HepG2 (cell line): ENCODE measurements around the gene EHD4. TPM values are rescaled to one million over a fixed set of nuclear protein-coding genes. Genes with fewer than 3 reads are reported as not detected.

Experiments
- ATAC-seq: fragments of 200-7000 bp; cut with Tn5 transposase; 3 replicates; pipeline ENCODE4 v1.9.1; 2020; ENCODE audit warnings: mild to moderate bottlenecking, moderate library complexity
- Bru-seq: library from RNA; stranded (reverse); fragments of 400-500 nt; gene quantifications from one replicate; lab custom pipeline; 2021; lab: Mats Ljungman, UMichigan
- BruChase-seq, 2 experiments: library from RNA; stranded (reverse); fragments of 400-500 nt; gene quantifications; one replicate each; lab custom pipeline; 2021; lab: Mats Ljungman, UMichigan
- BruUV-seq: library from RNA; stranded (reverse); fragments of 400-500 nt; replicated peaks from 2 replicates; lab custom pipeline; 2021; lab: Mats Ljungman, UMichigan
- CTCF ChIA-PET: fragments of 300-600 bp; formaldehyde crosslinking; extraction: SDS; loops from one replicate; lab custom pipeline; 2021; ENCODE audit warnings: low total read pairs, inconsistent platforms, low intra/inter-chr PET ratio; lab: Yijun Ruan, JAX
- POLR2A ChIA-PET: fragments of 350-600 bp; sonication (Branson Sonifier 250); formaldehyde crosslinking; loops from one replicate; lab custom pipeline; 2020; ENCODE audit warnings: antibody characterized with exemption, inconsistent platforms; lab: Yijun Ruan, JAX
- DNase-seq: peaks from one replicate; pipeline ENCODE4 v3.0.0-alpha.2; 2015; ENCODE audit warnings: low spot score
- FAIRE-seq: peaks from 3 replicates; lab custom pipeline; 2011; peaks lifted over from hg19 to GRCh38; lab: Jason Lieb, UNC
- H2AFZ ChIP-seq: one replicate; pipeline ENCODE4 v1.6.1; 2011; ENCODE audit warnings: low read length, inconsistent platforms
- H3K27ac ChIP-seq: fragments of 300-600 bp; 3 replicates; pipeline ENCODE4 v1.8.0; 2011; ENCODE audit warnings: mixed run types, mild to moderate bottlenecking, mixed read lengths, low read length, inconsistent platforms; ENCODE audit not compliant: insufficient read depth; ENCODE audit errors: extremely low read length
- H3K27me3 ChIP-seq, 2 experiments: fragments of 200-600 bp in 1 of 2; 2 replicates in 1 of 2; 3 replicates in 1 of 2; pipeline versions ENCODE4 v1.6.0 to v1.8.0; 2011; ENCODE audit warnings: low read length in 2 of 2, mild to moderate bottlenecking in 2 of 2, moderate library complexity in 2 of 2, inconsistent platforms in 1 of 2; ENCODE audit not compliant: insufficient read depth in 2 of 2, control insufficient read depth in 1 of 2
- H3K36me3 ChIP-seq, 2 experiments: fragments of 200-600 bp in 1 of 2; replicated peaks in 1 of 2; 2 replicates in 1 of 2; 3 replicates in 1 of 2; pipeline versions ENCODE4 v1.5.1 to v1.8.0; 2011; ENCODE audit warnings: low read length in 2 of 2, inconsistent platforms in 1 of 2; ENCODE audit not compliant: insufficient read depth in 2 of 2, control insufficient read depth in 1 of 2
- H3K4me1 ChIP-seq: 2 replicates; pipeline ENCODE4 v1.5.1; 2012; ENCODE audit warnings: low read length, inconsistent platforms; ENCODE audit not compliant: insufficient read depth
- H3K4me2 ChIP-seq: 2 replicates; pipeline ENCODE4 v1.6.0; 2011; ENCODE audit warnings: low read depth, low read length, inconsistent platforms
- H3K4me3 ChIP-seq, 3 experiments: fragments of 200-600 bp in 1 of 3; sonication (generic), shearing (Covaris generic) in 1 of 3; replicated peaks in 1 of 3; 2 replicates each; pipeline ENCODE4 v1.5.1; 2011 to 2016; ENCODE audit warnings: low read length in 3 of 3, inconsistent platforms in 2 of 3, low read depth in 2 of 3, mild to moderate bottlenecking in 2 of 3, control low read depth in 1 of 3, mixed read lengths in 1 of 3; ENCODE audit not compliant: insufficient read depth in 1 of 3
- H3K79me2 ChIP-seq: one replicate; pipeline ENCODE4 v1.6.1; 2011; ENCODE audit warnings: low read length, inconsistent platforms; ENCODE audit not compliant: insufficient read depth
- H3K9ac ChIP-seq: 2 replicates; pipeline ENCODE4 v1.6.0; 2011; ENCODE audit warnings: mild to moderate bottlenecking, low read depth, low read length, inconsistent platforms; ENCODE audit not compliant: insufficient read depth
- H3K9me3 ChIP-seq: 2 replicates; pipeline ENCODE4 v1.5.1; 2012; ENCODE audit warnings: mild to moderate bottlenecking, low read length
- H4K20me1 ChIP-seq: 2 replicates; pipeline ENCODE4 v1.6.0; 2011; ENCODE audit warnings: inconsistent platforms, mild to moderate bottlenecking, low read length, moderate library complexity; ENCODE audit not compliant: insufficient read depth
- ARNTL ChIP-seq: sonication (generic); formaldehyde crosslinking; IDR thresholded peaks from 2 replicates; pipeline ENCODE4 v1.4.0; 2020; ENCODE audit warnings: mild to moderate bottlenecking, missing genetic modification reagents
- ATF6 ChIP-seq: sonication (generic); formaldehyde crosslinking; conservative IDR thresholded peaks from 2 replicates; pipeline ENCODE4 v1.4.0; 2020; ENCODE audit warnings: missing genetic modification reagents
- CENPX ChIP-seq: sonication (generic); formaldehyde crosslinking; IDR thresholded peaks from 2 replicates; pipeline ENCODE4 v1.9.0; 2021; ENCODE audit warnings: mild to moderate bottlenecking, missing genetic modification reagents, moderate library complexity
- CHCHD3 ChIP-seq: sonication (generic); formaldehyde crosslinking; IDR thresholded peaks from 2 replicates; pipeline ENCODE4 v1.8.0; 2022; ENCODE audit warnings: mild to moderate bottlenecking, missing genetic modification reagents, moderate library complexity
- GATAD1 ChIP-seq: IDR thresholded peaks from 2 replicates; pipeline ENCODE4 v1.6.1; 2016; ENCODE audit warnings: missing genetic modification reagents, missing compliant biosample characterization
- JDP2 ChIP-seq: sonication (generic); formaldehyde crosslinking; IDR thresholded peaks from 2 replicates; pipeline ENCODE4 v1.8.1; 2022; ENCODE audit warnings: missing genetic modification reagents, borderline replicate concordance
- SALL1 ChIP-seq: sonication (generic); formaldehyde crosslinking; IDR thresholded peaks from 2 replicates; pipeline ENCODE4 v1.8.0; 2022; ENCODE audit warnings: mild to moderate bottlenecking, missing genetic modification reagents
- ZNF136 ChIP-seq: sonication (generic); formaldehyde crosslinking; IDR thresholded peaks from 2 replicates; pipeline ENCODE4 v1.8.1; 2022; ENCODE audit warnings: low read depth, mild to moderate bottlenecking, moderate library complexity, missing genetic modification reagents
- ZNF572 ChIP-seq: sonication (generic); formaldehyde crosslinking; IDR thresholded peaks from 2 replicates; pipeline ENCODE4 v1.5.1; 2020; ENCODE audit warnings: mild to moderate bottlenecking, missing genetic modification reagents
- ZNF704 ChIP-seq: sonication (generic); formaldehyde crosslinking; IDR thresholded peaks from 2 replicates; pipeline ENCODE4 v1.8.1; 2023; ENCODE audit warnings: mild to moderate bottlenecking, inconsistent platforms, moderate library complexity, missing genetic modification reagents, borderline replicate concordance
- ZNF816 ChIP-seq: sonication (generic); formaldehyde crosslinking; IDR thresholded peaks from 2 replicates; pipeline ENCODE4 v1.8.0; 2022; ENCODE audit warnings: missing genetic modification reagents, mild to moderate bottlenecking, borderline replicate concordance
- WGBS: methylation state at CpG from one replicate; pipeline ENCODE4 v1.1.6; 2017; ENCODE audit warnings: low lambda C conversion rate; 5-methylcytosine and 5-hydroxymethylcytosine counted together
- in situ Hi-C: cut with HindIII; loops from 2 replicates; pipeline ENCODE4 v1.10.0; 2017; ENCODE audit warnings: low pct_unique_long_range_greater_than_20kb; ENCODE audit not compliant: extremely low pct_ligation_motif_present
- intact Hi-C: fragments of 100-400 bp; cut with micrococcal nuclease; formaldehyde crosslinking; loops from one replicate; pipeline ENCODE4 v1.10.0; 2022; ENCODE audit not compliant: unreplicated experiment
- long read RNA-seq, 2 experiments: library from RNA in 1 of 2; library from polyadenylated mRNA in 1 of 2; stranded (forward) in 1 of 2; unstranded in 1 of 2; transcript quantifications; one replicate each; pipeline ENCODE4 v2.0.0, GENCODE V29; 2019 to 2022
- polyA minus RNA-seq, 3 experiments: library from RNA; depleted of rRNA, polyadenylated mRNA; stranded (reverse); fragments of >200 nt; gene quantifications; 2 replicates each; pipeline ENCODE4 v1.2.3, GENCODE V29; 2011; ENCODE audit warnings: low replicate concordance in 1 of 3
- polyA plus RNA-seq, 8 experiments: library from polyadenylated mRNA; depleted of rRNA in 3 of 8; stranded (reverse) in 7 of 8; unstranded in 1 of 8; fragments of >200 nt; fragmentation: Illumina TruSeq in 4 of 8; extraction: Trizol in 4 of 8; gene quantifications; 2 replicates each; pipeline versions ENCODE4 v1.2.1 to v1.2.3, GENCODE V29; 2011 to 2016; ENCODE audit warnings: low read depth in 4 of 8, missing spikeins in 1 of 8, mixed read lengths in 1 of 8; ENCODE audit not compliant: insufficient read depth in 1 of 8
- total RNA-seq, 5 experiments: library from RNA; depleted of rRNA; stranded (reverse); fragments of >200 nt; fragmentation: Illumina TruSeq; extraction: Trizol; gene quantifications; 2 replicates each; pipeline ENCODE4 v1.2.3, GENCODE V29; 2016; ENCODE audit warnings: low read depth in 1 of 5

The EHD4 gene
- total RNA-seq (2016; rRNA removed; fragmentation: Illumina TruSeq; extraction: Trizol) (4.8 and 4.9 TPM in 2 replicates), polyA plus RNA-seq (2011; rRNA removed) (3.1 and 4.2 TPM in 2 replicates), polyA minus RNA-seq (2011; rRNA and poly(A)+ RNA removed; ENCODE audit: low replicate concordance) (10.8 and 22.1 TPM in 2 replicates), Bru-seq, nascent RNA (percentile 58 among the genes with signal in this experiment), BruChase-seq, experiment 1, labeled RNA remaining after a 6-hour chase (percentile 57 among the genes with signal in this experiment), BruChase-seq, experiment 2, labeled RNA remaining after a 2-hour chase (percentile 56 among the genes with signal in this experiment)
- total RNA-seq (2016; cell fraction: cytosol; rRNA removed; fragmentation: Illumina TruSeq; extraction: Trizol; ENCODE audit: low read depth): 0.97 and 1.0 TPM in 2 replicates
- total RNA-seq (2016; cell fraction: insoluble cytoplasmic fraction; rRNA removed; fragmentation: Illumina TruSeq; extraction: Trizol): 4.7 and 4.8 TPM in 2 replicates
- total RNA-seq (2016; cell fraction: membrane; rRNA removed; fragmentation: Illumina TruSeq; extraction: Trizol): 3.1 and 3.3 TPM in 2 replicates
- total RNA-seq (2016; cell fraction: nucleus; rRNA removed; fragmentation: Illumina TruSeq; extraction: Trizol): 2.8 and 3.3 TPM in 2 replicates
- 3.3 and 3.5 TPM in 2 replicates for polyA plus RNA-seq (2011; cell fraction: cytosol; rRNA removed)
- polyA plus RNA-seq (2011; cell fraction: nucleus; rRNA removed): 2.8 and 2.9 TPM in 2 replicates
- polyA plus RNA-seq (2012): 1.7 and 3.1 TPM in 2 replicates
- polyA plus RNA-seq (2016; cell fraction: cytosol; fragmentation: Illumina TruSeq; extraction: Trizol; ENCODE audit: low read depth): 0.84 and 1.1 TPM in 2 replicates
- polyA plus RNA-seq (2016; cell fraction: insoluble cytoplasmic fraction; fragmentation: Illumina TruSeq; extraction: Trizol; ENCODE audit: low read depth): 4.5 and 4.7 TPM in 2 replicates
- 2.2 and 2.4 TPM in 2 replicates for polyA plus RNA-seq (2016; cell fraction: membrane; fragmentation: Illumina TruSeq; extraction: Trizol; ENCODE audit: low read depth)
- polyA plus RNA-seq (2016; cell fraction: nucleus; fragmentation: Illumina TruSeq; extraction: Trizol; ENCODE audit: insufficient read depth, low read depth): 2.2 and 2.6 TPM in 2 replicates
- 3.8 and 4.5 TPM in 2 replicates for polyA minus RNA-seq (2011; cell fraction: cytosol; rRNA and poly(A)+ RNA removed)
- 5.9 and 6.2 TPM in 2 replicates for polyA minus RNA-seq (2011; cell fraction: nucleus; rRNA and poly(A)+ RNA removed)
- long read RNA-seq, experiment 1, full-length matches to known transcripts: 13 of 15 reads
- long read RNA-seq, experiment 1, partial matches to known transcripts: 1 of 15 reads
- long read RNA-seq, experiment 1, other reads (novel, unspliced or antisense): 1 of 15 reads
- long read RNA-seq, experiment 2, full-length matches to known transcripts: 20 of 50 reads
- long read RNA-seq, experiment 2, partial matches to known transcripts: 3 of 50 reads
- long read RNA-seq, experiment 2, other reads (novel, unspliced or antisense): 27 of 50 reads

- CTCF ChIA-PET: no interaction called here
- TF ChIP-seq ARNTL (CRISPR knock-in tag): 0 out of 2 replicates have a peak, but pooled peaks have one; percentile 17
- no peak; the same call in 1 of the 2 replicates for TF ChIP-seq ZNF136 (CRISPR knock-in tag)
- TF ChIP-seq CENPX (CRISPR knock-in tag): no peak
- no peak; the same call in 1 of the 2 replicates for TF ChIP-seq SALL1 (CRISPR knock-in tag)
- no peak for TF ChIP-seq ATF6 (CRISPR knock-in tag)
- TF ChIP-seq CHCHD3: 0 out of 2 replicates have a peak, but pooled peaks have one; percentile 12
- TF ChIP-seq ZNF704: no peak
- no peak for TF ChIP-seq ZNF572 (CRISPR knock-in tag)
- TF ChIP-seq JDP2: no peak; the same call in 1 of the 2 replicates
- peak; percentile 56 for TF ChIP-seq GATAD1 (CRISPR knock-in tag)
- TF ChIP-seq ZNF816 (CRISPR knock-in tag): no peak
Observed at GRCh38 chr15:41972253-41973242, at the start of gene EHD4. EHD4 (minus strand) TSS chr15:41972557; CDS start chr15:41972494, 63 bp downstream.

More at GRCh38 chr15:41972253-41973242, at the start of gene EHD4:
- peak within 1 kb of the TSS; percentile 93 for H3K4me2 ChIP-seq
- POLR2A ChIA-PET: interaction anchor here (0.7 to 2.2 kb wide), 13 partner anchors 8 to 518 kb away, joined by 3 to 27 read pairs (median 4); partner anchors contain the start of genes GANC, MAPKBP1, TMEM87A and ZNF106
- peaks cover 40% of the 10 kb centered on the region for H3K4me1 ChIP-seq
- H4K20me1 ChIP-seq: no peaks in the 10 kb centered on the region
- in situ Hi-C loops: no loop called here
- H3K36me3 ChIP-seq: no peaks in the 10 kb centered on the region
- DNase-seq: peak; percentile 100
- H3K79me2 ChIP-seq: no peaks in the 10 kb centered on the region
- ATAC-seq: peak; percentile 97
- peak within 1 kb of the TSS; percentile 74 to 92 (median 82) for H3K4me3 ChIP-seq
- H3K27ac ChIP-seq: peak within 1 kb of the TSS; percentile 58
- intact Hi-C loops: loop anchor here (5.0 kb wide), 1 partner anchor 45 kb away; no protein-coding TSS in a partner anchor
- 10% methylated on average over 8 of the region's 72 CpGs for WGBS
- BruUV-seq: TSS peak; percentile 83
- no peaks in the 10 kb centered on the region for H3K27me3 ChIP-seq
- peak within 1 kb of the TSS; percentile 78 for H3K9ac ChIP-seq
- FAIRE-seq: peak; percentile 95
- no peaks in the 10 kb centered on the region for H3K9me3 ChIP-seq
- H2AFZ ChIP-seq: peak within 1 kb of the TSS; percentile 98
